Mucosa of stomach (tissue), 1 donor: ENCODE measurements around the gene ENO2.
A peak's percentile ranks its signal among the peaks of the same experiment; 100 is the strongest.
"Not testable (repeated sequence)": the region's sequence is repeated elsewhere in the genome, so short reads cannot be mapped to it uniquely, and the experiment has no call there.

ENCODE experiments used
- H3K27me3 ChIP-seq: one replicate; pipeline ENCODE4 v1.7.0; 2013; ENCODE audit warnings: mild to moderate bottlenecking, low read length; ENCODE audit not compliant: control insufficient read depth, insufficient read depth
- H3K36me3 ChIP-seq: one replicate; pipeline ENCODE4 v1.7.0; 2013; ENCODE audit warnings: low read length; ENCODE audit not compliant: control insufficient read depth, insufficient read depth
- H3K4me1 ChIP-seq: one replicate; pipeline ENCODE4 v1.7.0; 2013; ENCODE audit warnings: mild to moderate bottlenecking, low read length; ENCODE audit not compliant: control insufficient read depth, insufficient read depth
- H3K4me3 ChIP-seq: one replicate; pipeline ENCODE4 v1.7.0; 2013; ENCODE audit warnings: low read length
- H3K9ac ChIP-seq: one replicate; pipeline ENCODE4 v1.7.0; 2013; ENCODE audit warnings: mild to moderate bottlenecking, low read length, moderate library complexity
- H3K9me3 ChIP-seq: one replicate; pipeline ENCODE4 v1.7.0; 2013; ENCODE audit warnings: mild to moderate bottlenecking, low read length, moderate library complexity; ENCODE audit not compliant: control insufficient read depth
- donor health status: Pancreatic carcinoma.

Gene ENO2

DNA sequence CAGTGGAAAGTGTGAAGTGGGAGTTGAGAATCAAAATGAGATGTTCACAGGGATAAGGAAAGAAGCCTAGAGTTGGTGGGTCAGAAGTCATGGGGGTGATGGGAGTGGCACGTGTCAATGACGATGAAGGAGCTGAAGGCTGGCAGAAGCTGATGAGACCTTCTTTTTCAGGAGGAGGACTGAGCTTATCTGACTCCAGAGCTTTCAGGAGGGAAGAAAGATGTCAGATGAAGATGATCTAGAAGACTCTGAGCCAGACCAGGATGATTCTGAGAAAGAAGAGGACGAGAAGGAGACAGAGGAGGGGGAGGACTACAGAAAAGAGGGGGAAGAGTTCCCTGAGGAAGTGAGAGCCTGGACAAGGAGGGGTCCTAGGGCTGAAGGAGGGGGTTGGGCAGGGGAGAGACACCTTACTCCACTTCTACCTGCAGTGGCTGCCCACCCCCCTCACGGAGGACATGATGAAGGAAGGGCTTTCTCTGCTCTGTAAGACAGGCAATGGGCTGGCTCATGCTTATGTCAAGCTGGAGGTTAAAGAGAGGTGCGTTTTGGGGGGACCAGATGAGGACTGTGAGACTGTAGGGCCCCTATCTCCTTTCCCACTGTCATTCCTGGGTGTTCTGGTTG lies 8.9 kb upstream of the ENO2 start:
- Histone ChIP-seq H3K4me3 (peak overlapping the region; percentile 63), H3K9me3 (no peaks in the 10 kb centered on the region), H3K4me1 (peaks cover 11% of the 10 kb centered on the region), H3K9ac (peak overlapping the region; percentile 71), H3K27me3 (no peaks in the 10 kb centered on the region), H3K36me3 (no peaks in the 10 kb centered on the region)

DNA sequence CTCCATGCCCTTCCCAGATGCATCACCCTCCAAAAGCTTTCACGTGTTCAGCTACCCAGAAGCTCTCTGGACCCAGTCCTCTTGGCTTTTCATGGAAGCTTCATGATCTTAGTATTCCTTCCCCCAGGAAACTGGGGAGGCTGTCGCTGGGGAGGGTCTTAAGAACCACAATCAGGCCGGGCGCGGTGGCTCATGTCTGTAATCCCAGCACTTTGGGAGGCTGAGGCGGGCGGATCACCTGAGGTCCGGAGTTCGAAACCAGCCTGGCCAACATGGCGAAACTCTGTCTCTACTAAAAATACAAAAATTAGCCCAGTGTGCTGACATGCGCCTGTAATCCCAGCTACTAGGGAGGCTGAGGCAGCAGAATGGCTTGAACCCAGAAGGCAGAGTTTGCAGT lies 6.2 kb upstream of the ENO2 start:
- H3K27me3 ChIP-seq: not testable (repeated sequence)

GRCh38 chr12:6909421-6910145 lies 4.8 kb upstream of the ENO2 start:
- peaks cover 14% of the 10 kb centered on the region for H3K27me3 ChIP-seq
- H3K4me1 ChIP-seq: peaks cover 13% of the 10 kb centered on the region
- no peak overlapping the region for H3K4me3 ChIP-seq
- H3K9ac ChIP-seq: no peak overlapping the region
- no peaks in the 10 kb centered on the region for H3K36me3 ChIP-seq
- H3K9me3 ChIP-seq: no peaks in the 10 kb centered on the region

More for the DNA sequence above, 6.2 kb upstream of the ENO2 start:
- peaks cover 11% of the 10 kb centered on the region for H3K4me1 ChIP-seq
- H3K36me3 ChIP-seq, H3K9ac ChIP-seq, H3K4me3 ChIP-seq, H3K9me3 ChIP-seq: not testable (repeated sequence)

DNA sequence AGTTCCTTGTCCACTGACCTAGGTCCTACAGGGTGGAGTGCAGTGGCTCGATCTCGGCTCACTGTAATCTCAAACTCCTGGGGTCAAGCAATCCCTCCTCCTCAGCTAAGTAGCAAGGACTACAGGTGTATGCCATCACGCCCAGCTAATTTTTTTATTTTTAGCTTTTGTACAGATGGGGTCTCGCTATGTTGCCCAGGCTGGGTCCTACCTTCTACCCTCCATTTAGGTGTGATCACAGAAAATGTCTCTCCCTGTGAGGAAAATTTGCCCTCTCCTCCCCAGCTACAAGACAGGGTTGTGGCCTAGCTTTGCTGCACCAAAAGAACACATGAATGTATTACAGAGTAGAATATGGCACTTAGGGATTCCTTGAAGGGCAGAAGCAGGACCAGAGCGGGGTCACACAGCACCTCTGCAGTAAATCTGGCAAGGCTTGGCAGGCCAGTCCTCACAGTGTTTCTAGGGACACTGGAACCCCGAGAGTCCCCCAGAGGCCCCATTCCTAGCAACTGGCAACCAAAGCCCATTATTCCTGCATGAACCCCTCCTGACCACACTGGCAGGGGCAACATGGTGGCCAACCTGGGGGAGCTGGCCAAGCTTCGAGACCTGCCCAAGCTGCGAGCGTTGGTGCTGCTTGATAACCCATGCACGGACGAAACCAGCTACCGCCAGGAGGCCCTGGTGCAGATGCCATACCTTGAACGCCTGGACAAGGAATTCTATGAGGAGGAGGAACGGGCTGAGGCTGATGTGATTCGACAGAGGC lies 2.0 kb upstream of the ENO2 start:
- Histone ChIP-seq H3K36me3 (no peaks in the 10 kb centered on the region), H3K4me3 (no peak overlapping the region), H3K9ac (no peak overlapping the region), H3K9me3 (no peaks in the 10 kb centered on the region), H3K4me1 (peaks cover 13% of the 10 kb centered on the region), H3K27me3 (peaks cover 19% of the 10 kb centered on the region)

DNA sequence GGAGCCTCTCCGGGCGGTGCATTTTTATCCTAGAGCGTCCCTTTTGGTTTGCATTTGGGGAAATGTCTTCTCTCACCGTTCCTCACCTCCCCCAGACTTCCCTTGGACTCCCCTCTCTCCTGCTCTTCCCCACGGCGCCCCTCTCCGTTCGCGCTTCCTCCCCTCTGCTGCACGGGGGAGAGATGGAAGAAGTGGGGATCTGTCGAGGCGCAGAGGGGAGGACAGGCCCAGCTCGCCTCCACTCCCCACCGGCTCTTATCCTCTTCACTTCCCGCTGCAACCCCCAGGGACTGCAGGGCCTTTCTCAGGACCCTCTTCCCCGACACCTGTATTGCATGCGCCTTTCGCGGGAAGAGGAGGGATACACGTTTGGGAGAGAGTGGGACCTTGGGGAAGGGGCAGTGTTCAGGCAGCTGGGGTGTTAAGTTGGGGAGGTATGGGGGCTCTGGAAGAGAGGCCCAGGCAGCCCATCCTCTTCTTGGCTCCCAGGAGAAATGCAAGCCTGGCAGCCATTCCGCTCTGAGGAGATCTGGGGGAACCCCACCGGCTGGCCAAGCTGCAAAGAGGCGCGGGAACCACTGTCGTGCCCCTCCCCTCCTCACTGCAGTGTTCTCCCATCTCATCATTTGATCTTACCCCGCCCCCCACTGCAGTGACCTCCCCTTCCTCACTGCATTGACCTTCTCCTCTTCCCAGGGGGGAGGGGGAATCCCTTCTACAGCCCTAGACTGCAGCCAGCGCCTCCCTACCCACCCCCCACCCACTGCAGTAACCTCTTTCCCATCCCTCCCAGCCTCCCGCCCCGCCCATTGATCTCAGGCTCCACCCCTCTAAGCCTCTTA lies 788 bp downstream of the ENO2 start:
- peak overlapping the region; percentile 50 for H3K9ac ChIP-seq
- H3K36me3 ChIP-seq: no peaks in the 10 kb centered on the region
- peaks cover 19% of the 10 kb centered on the region for H3K27me3 ChIP-seq
- peaks cover 13% of the 10 kb centered on the region for H3K4me1 ChIP-seq
- H3K9me3 ChIP-seq: no peaks in the 10 kb centered on the region
- no peak overlapping the region for H3K4me3 ChIP-seq

- H3K27me3 ChIP-seq: peaks cover 19% of the 10 kb centered on the region
- H3K9me3 ChIP-seq: no peaks in the 10 kb centered on the region
- H3K36me3 ChIP-seq: no peaks in the 10 kb centered on the region
- no peak overlapping the region for H3K4me3 ChIP-seq
- no peak overlapping the region for H3K9ac ChIP-seq
- H3K4me1 ChIP-seq: peaks cover 13% of the 10 kb centered on the region
Measured at GRCh38 chr12:6915789-6916285, 1.5 kb downstream of the ENO2 start.

- no peaks in the 10 kb centered on the region for H3K36me3 ChIP-seq
- H3K4me3 ChIP-seq: no peak overlapping the region
- peaks cover 19% of the 10 kb centered on the region for H3K27me3 ChIP-seq
- peaks cover 13% of the 10 kb centered on the region for H3K4me1 ChIP-seq
- no peak overlapping the region for H3K9ac ChIP-seq
- H3K9me3 ChIP-seq: no peaks in the 10 kb centered on the region
Measured at GRCh38 chr12:6916426-6917200, 2.2 kb downstream of the ENO2 start.

DNA sequence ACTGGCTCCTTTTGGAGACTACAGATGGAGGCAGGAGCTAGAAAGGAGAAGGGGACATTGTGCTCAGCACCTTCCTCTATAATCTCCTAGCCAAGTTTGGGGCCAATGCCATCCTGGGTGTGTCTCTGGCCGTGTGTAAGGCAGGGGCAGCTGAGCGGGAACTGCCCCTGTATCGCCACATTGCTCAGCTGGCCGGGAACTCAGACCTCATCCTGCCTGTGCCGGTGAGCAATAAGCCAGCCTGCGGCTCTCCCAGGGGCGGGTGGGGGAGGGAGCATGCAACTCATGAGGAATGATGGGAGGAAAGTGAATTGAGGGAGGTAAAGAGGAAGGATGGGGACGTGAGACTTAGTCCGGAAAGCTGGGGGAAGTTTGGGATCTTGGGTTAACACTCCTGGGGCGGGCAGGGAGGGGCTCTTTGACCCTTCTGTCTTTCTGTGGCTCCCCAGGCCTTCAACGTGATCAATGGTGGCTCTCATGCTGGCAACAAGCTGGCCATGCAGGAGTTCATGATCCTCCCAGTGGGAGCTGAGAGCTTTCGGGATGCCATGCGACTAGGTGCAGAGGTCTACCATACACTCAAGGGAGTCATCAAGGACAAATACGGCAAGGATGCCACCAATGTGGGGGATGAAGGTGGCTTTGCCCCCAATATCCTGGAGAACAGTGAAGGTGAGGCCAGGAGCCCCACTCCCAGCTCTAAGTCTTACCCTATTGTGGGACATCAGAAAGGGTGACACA lies 3.3 kb downstream of the ENO2 start:
- Histone ChIP-seq H3K9ac (no peak overlapping the region), H3K27me3 (peaks cover 19% of the 10 kb centered on the region), H3K4me3 (no peak overlapping the region), H3K36me3 (no peaks in the 10 kb centered on the region), H3K9me3 (no peaks in the 10 kb centered on the region), H3K4me1 (peaks cover 13% of the 10 kb centered on the region)

GRCh38 chr12:6919588-6919987 lies 5.2 kb downstream of the ENO2 start:
- H3K27me3 ChIP-seq: peaks cover 4% of the 10 kb centered on the region
- H3K9me3 ChIP-seq: no peaks in the 10 kb centered on the region
- H3K9ac ChIP-seq: no peak overlapping the region
- H3K36me3 ChIP-seq: no peaks in the 10 kb centered on the region
- no peak overlapping the region for H3K4me3 ChIP-seq
- H3K4me1 ChIP-seq: peaks cover 13% of the 10 kb centered on the region

- Histone ChIP-seq H3K9ac (no peak overlapping the region), H3K36me3 (no peaks in the 10 kb centered on the region)
Measured at GRCh38 chr12:6921539-6921938, 7.2 kb downstream of the ENO2 start.

More at GRCh38 chr12:6921539-6921938, 7.2 kb downstream of the ENO2 start:
- H3K27me3 ChIP-seq: no peaks in the 10 kb centered on the region
- H3K4me1 ChIP-seq: peaks cover 26% of the 10 kb centered on the region
- no peak overlapping the region for H3K4me3 ChIP-seq
- no peaks in the 10 kb centered on the region for H3K9me3 ChIP-seq
